Astrocyte (in vitro differentiated cells and primary cell): ENCODE results near the gene PCCA.

Experiments used
- EZH2 ChIP-seq: IDR thresholded peaks from 2 replicates; pipeline ENCODE4 v1.6.1; 2012; ENCODE audit warnings: mild to moderate bottlenecking, low read length, inconsistent platforms; ENCODE audit not compliant: insufficient read depth
- TF ChIP-seq, protein P1 (sequence below): IDR thresholded peaks from 2 replicates; pipeline ENCODE4 v1.5.1; 2011; ENCODE audit warnings: low read depth, mild to moderate bottlenecking, inconsistent platforms, low read length, moderate library complexity; ENCODE audit not compliant: insufficient read depth

DNA sequence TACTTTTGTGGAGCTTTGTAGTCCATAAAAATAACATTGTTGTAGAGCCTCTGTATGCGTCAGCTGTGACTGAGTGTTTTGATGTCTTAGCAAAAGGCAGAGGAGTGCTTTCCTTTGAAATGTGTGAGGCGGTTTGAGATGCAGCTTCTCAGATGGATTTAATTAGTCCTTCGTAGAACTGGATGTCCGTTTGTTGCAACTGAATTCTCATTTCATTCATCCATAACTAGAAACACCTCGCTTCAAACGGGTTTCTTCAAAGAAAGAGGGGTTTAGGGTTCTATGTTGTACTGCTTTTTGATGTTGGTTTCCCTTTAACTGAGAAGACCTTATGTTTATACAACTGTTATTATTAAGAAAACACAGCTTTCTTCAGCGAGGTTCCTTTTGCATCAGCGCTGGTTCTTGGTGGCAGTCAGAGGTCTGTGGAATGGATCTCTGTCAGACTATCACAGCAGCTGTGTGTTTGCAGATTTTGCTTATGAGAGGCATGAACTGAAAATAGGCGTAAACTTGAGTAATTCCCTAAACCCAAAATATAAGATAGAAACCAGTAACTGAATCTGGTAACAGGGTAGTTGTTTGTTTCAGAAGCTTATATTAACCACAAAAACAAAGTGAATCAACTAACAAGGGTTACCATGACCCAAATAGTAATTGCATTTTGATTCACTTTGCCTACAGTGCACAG, 305.3 kb downstream of the PCCA start:
- TF ChIP-seq, protein P1, sequence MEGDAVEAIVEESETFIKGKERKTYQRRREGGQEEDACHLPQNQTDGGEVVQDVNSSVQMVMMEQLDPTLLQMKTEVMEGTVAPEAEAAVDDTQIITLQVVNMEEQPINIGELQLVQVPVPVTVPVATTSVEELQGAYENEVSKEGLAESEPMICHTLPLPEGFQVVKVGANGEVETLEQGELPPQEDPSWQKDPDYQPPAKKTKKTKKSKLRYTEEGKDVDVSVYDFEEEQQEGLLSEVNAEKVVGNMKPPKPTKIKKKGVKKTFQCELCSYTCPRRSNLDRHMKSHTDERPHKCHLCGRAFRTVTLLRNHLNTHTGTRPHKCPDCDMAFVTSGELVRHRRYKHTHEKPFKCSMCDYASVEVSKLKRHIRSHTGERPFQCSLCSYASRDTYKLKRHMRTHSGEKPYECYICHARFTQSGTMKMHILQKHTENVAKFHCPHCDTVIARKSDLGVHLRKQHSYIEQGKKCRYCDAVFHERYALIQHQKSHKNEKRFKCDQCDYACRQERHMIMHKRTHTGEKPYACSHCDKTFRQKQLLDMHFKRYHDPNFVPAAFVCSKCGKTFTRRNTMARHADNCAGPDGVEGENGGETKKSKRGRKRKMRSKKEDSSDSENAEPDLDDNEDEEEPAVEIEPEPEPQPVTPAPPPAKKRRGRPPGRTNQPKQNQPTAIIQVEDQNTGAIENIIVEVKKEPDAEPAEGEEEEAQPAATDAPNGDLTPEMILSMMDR, result no peak
- no peak for TF ChIP-seq EZH2
